Ovary (tissue), 3 donors: ENCODE measurements around the gene CDK19.
"Not testable (repeated sequence)": the region's sequence is repeated elsewhere in the genome, so short reads cannot be mapped to it uniquely, and the experiment has no call there.

Experiments
- CTCF ChIP-seq, 3 donors: fragments of 450-650 bp in 2 of 3; fragments of 200-600 bp in 1 of 3; IDR thresholded peaks; one replicate each; pipeline versions ENCODE4 v1.5.1 to v1.8.0; 2016 to 2022; ENCODE audit warnings: antibody characterized with exemption in 3 of 3, mild to moderate bottlenecking in 1 of 3
- POLR2A ChIP-seq: fragments of 450-650 bp; IDR thresholded peaks from one replicate; pipeline ENCODE4 v1.6.1; 2017; ENCODE audit warnings: antibody characterized with exemption, mild to moderate bottlenecking, moderate library complexity
- donor health status: DM: no; HTN: no; CAD: no.

- not testable (repeated sequence) for TF ChIP-seq CTCF (IDR thresholded peaks at IDR 0.05); POLR2A
These were observed 95.7 kb downstream of the CDK19 start for GRCh38 chr6:110719601-110720000.
